IPS-NIHi7 (cell line): ENCODE data around the gene RANBP3.

Experiments
- DNase-seq: peaks from one replicate; pipeline ENCODE4 v3.0.0; 2012; ENCODE audit warnings: mixed read lengths; ENCODE audit errors: extremely low spot score

RANBP3 gene

GRCh38 chr19:5950741-5951140 is 27.2 kb downstream of the RANBP3 start:
- DNase-seq, result no peak

GRCh38 chr19:5949792-5950305 is 28.1 kb downstream of the RANBP3 start:
- no peak for DNase-seq

GRCh38 chr19:5948752-5949564 is 29.0 kb downstream of the RANBP3 start:
- no peak for DNase-seq

- no peak for DNase-seq
These were observed 30.5 kb downstream of the RANBP3 start for GRCh38 chr19:5947435-5947834.

GRCh38 chr19:5943623-5944022 is 34.3 kb downstream of the RANBP3 start:
- DNase-seq, result no peak

GRCh38 chr19:5943045-5943444 is 34.9 kb downstream of the RANBP3 start:
- DNase-seq, result no peak

- no peak for DNase-seq
These were observed 36.3 kb downstream of the RANBP3 start for GRCh38 chr19:5941673-5942072.

- no peak for DNase-seq
These were observed 37.4 kb downstream of the RANBP3 start for GRCh38 chr19:5940260-5941208.

- DNase-seq, result no peak
These were observed 40.4 kb downstream of the RANBP3 start for GRCh38 chr19:5937550-5937949.

- no peak for DNase-seq
These were observed 41.7 kb downstream of the RANBP3 start for GRCh38 chr19:5936292-5936592.

- no peak for DNase-seq
These were observed 42.3 kb downstream of the RANBP3 start for GRCh38 chr19:5935473-5936291.

- no peak for DNase-seq
These were observed 43.0 kb downstream of the RANBP3 start for GRCh38 chr19:5934774-5935472.

- no peak for DNase-seq
These were observed 43.9 kb downstream of the RANBP3 start for GRCh38 chr19:5934069-5934401.

GRCh38 chr19:5933391-5934068 is 44.4 kb downstream of the RANBP3 start:
- no peak for DNase-seq

- no peak for DNase-seq
These were observed 45.2 kb downstream of the RANBP3 start for GRCh38 chr19:5932609-5933262.

GRCh38 chr19:5932146-5932545 is 45.8 kb downstream of the RANBP3 start:
- no peak for DNase-seq

GRCh38 chr19:5931251-5931650 is 46.7 kb downstream of the RANBP3 start:
- DNase-seq, result no peak

GRCh38 chr19:5929625-5930024 is 48.3 kb downstream of the RANBP3 start:
- peak; percentile 39 for DNase-seq

GRCh38 chr19:5929179-5929578 is 48.8 kb downstream of the RANBP3 start:
- DNase-seq, result no peak

GRCh38 chr19:5927441-5927821 is 50.5 kb downstream of the RANBP3 start:
- DNase-seq, result no peak
